OCI-LY7 (cell line): ENCODE measurements around the gene PCYT1A. TPM values are rescaled to one million over a fixed set of nuclear protein-coding genes. Genes with fewer than 3 reads are reported as not detected.

ENCODE experiments used
- BruUV-seq: library from RNA; stranded (reverse); fragments of 400-500 nt; replicated peaks from 2 replicates; lab custom pipeline; 2021; lab: Mats Ljungman, UMichigan
- CTCF ChIA-PET: fragments of 300-600 bp; sonication (Branson Sonifier 250); formaldehyde crosslinking; loops from one replicate; lab custom pipeline; 2022; ENCODE audit warnings: antibody characterized with exemption; ENCODE audit not compliant: unreplicated experiment; lab: Charles Lee
- POLR2A ChIA-PET: fragments of 300-600 bp; sonication (Branson Sonifier 250); formaldehyde crosslinking; loops from one replicate; lab custom pipeline; 2022; ENCODE audit warnings: antibody characterized with exemption; lab: Charles Lee
- DNase-seq: peaks from one replicate; pipeline ENCODE4 v3.0.0-alpha.2; 2015; ENCODE audit warnings: low spot score
- H2AFZ ChIP-seq: fragments of 200-600 bp; sonication (generic), shearing (Covaris generic); 2 replicates; pipeline ENCODE4 v1.6.1; 2014; ENCODE audit warnings: mild to moderate bottlenecking, antibody characterized with exemption, low read length, moderate library complexity
- H3K27ac ChIP-seq: fragments of 200-600 bp; sonication (generic); 2 replicates; pipeline ENCODE4 v1.5.1; 2014; ENCODE audit warnings: mixed run types, low read depth, mild to moderate bottlenecking, moderate library complexity, low read length, inconsistent platforms; ENCODE audit not compliant: poor library complexity, severe bottlenecking
- H3K36me3 ChIP-seq: fragments of 200-600 bp; sonication (generic); 2 replicates; pipeline ENCODE4 v1.6.1; 2014; ENCODE audit warnings: mild to moderate bottlenecking, antibody characterized with exemption, low read length, moderate library complexity, mixed read lengths; ENCODE audit not compliant: insufficient read depth
- H3K4me1 ChIP-seq: fragments of 200-600 bp; sonication (generic); 2 replicates; pipeline ENCODE4 v1.5.1; 2014; ENCODE audit warnings: mild to moderate bottlenecking, low read length; ENCODE audit not compliant: insufficient read depth, poor library complexity, severe bottlenecking
- H3K4me2 ChIP-seq: fragments of 200-600 bp; sonication (generic); 2 replicates; pipeline ENCODE4 v1.6.1; 2014; ENCODE audit warnings: mild to moderate bottlenecking, low read length
- H3K4me3 ChIP-seq: fragments of 200-600 bp; sonication (generic); 2 replicates; pipeline ENCODE4 v1.5.1; 2014; ENCODE audit warnings: mild to moderate bottlenecking, low read depth, low read length; ENCODE audit not compliant: poor library complexity, severe bottlenecking
- H3K79me2 ChIP-seq: fragments of 200-600 bp; sonication (generic); 2 replicates; pipeline ENCODE4 v1.6.1; 2016; ENCODE audit warnings: low read depth, mild to moderate bottlenecking, low read length, moderate library complexity, mixed read lengths; ENCODE audit not compliant: insufficient read depth
- H3K9me2 ChIP-seq: fragments of 200-600 bp; sonication (generic); 2 replicates; pipeline ENCODE4 v1.6.1; 2016; ENCODE audit warnings: mild to moderate bottlenecking, low read length, mixed read lengths; ENCODE audit not compliant: insufficient read depth
- H3K9me3 ChIP-seq: fragments of 200-600 bp; sonication (generic); 2 replicates; pipeline ENCODE4 v1.6.1; 2014; ENCODE audit warnings: mild to moderate bottlenecking, mixed run types, low read length, mixed read lengths
- H4K20me1 ChIP-seq: fragments of 200-600 bp; sonication (generic); 2 replicates; pipeline ENCODE4 v1.6.1; 2014; ENCODE audit warnings: mild to moderate bottlenecking, antibody characterized with exemption, low read length, moderate library complexity, mixed read lengths; ENCODE audit not compliant: insufficient read depth
- CTCF ChIP-seq: fragments of 200-600 bp; sonication (generic); conservative IDR thresholded peaks from 2 replicates; pipeline ENCODE4 v1.5.1; 2014; ENCODE audit warnings: mild to moderate bottlenecking, antibody characterized with exemption, low read length, moderate library complexity, mixed read lengths
- EZH2phosphoT487 ChIP-seq: fragments of 200-600 bp; sonication (generic); IDR thresholded peaks from 2 replicates; pipeline ENCODE4 v1.6.1; 2018; ENCODE audit warnings: low read depth, borderline replicate concordance, mild to moderate bottlenecking, mixed run types, antibody characterized with exemption, low read length, moderate library complexity, mixed read lengths
- intact Hi-C: fragments of 100-400 bp; cut with micrococcal nuclease; formaldehyde crosslinking; loops from one replicate; pipeline ENCODE4 v1.10.0; 2022; ENCODE audit not compliant: unreplicated experiment
- total RNA-seq, 2 experiments: library from RNA; depleted of rRNA in 1 of 2; stranded (reverse); fragments of >200 nt in 1 of 2; shearing (Covaris generic) in 1 of 2; gene quantifications; 2 replicates each; pipeline ENCODE4 v1.2.3, GENCODE V29; 2014 to 2022

Gene PCYT1A
- total RNA-seq, 2 experiments from 2014 or later: 21.6 to 27.1 TPM

GRCh38 chr3:196287090-196287439, 461 bp downstream of the PCYT1A start:
- Histone ChIP-seq H3K4me1 (peaks cover 21% of the 10 kb centered on the region), H3K9me3 (no peaks in the 10 kb centered on the region), H3K9me2 (no peaks in the 10 kb centered on the region), H3K36me3 (no peaks in the 10 kb centered on the region), H3K4me2 (peak overlapping the region; percentile 100), H3K27ac (no peak overlapping the region), H3K79me2 (peaks cover 11% of the 10 kb centered on the region; the same call in 1 of the 2 replicates), H4K20me1 (no peaks in the 10 kb centered on the region; the same call in 1 of the 2 replicates), H2AFZ (peak overlapping the region; percentile 97), H3K4me3 (peak overlapping the region; percentile 89)
- intact Hi-C loops: no loop called here
- no TSS peak for BruUV-seq
- ChIA-PET POLR2A (no interaction called here), CTCF (no interaction called here)
- DNase-seq: peak; percentile 12
- TF ChIP-seq CTCF (no peak), EZH2phosphoT487 (no peak)

- Histone ChIP-seq H3K4me2 (no peak overlapping the region), H3K27ac (no peak overlapping the region), H2AFZ (no peak overlapping the region), H3K4me3 (no peak overlapping the region), H3K9me3 (no peaks in the 10 kb centered on the region), H3K36me3 (no peaks in the 10 kb centered on the region), H3K4me1 (peaks cover 14% of the 10 kb centered on the region), H3K9me2 (no peaks in the 10 kb centered on the region), H3K79me2 (peaks cover 11% of the 10 kb centered on the region; the same call in 1 of the 2 replicates), H4K20me1 (no peaks in the 10 kb centered on the region; the same call in 1 of the 2 replicates)
- intact Hi-C loops: no loop called here
- POLR2A ChIA-PET: interaction anchor here (1.0 kb wide), 1 partner anchor 32 kb away, joined by 3 read pairs; no protein-coding TSS in a partner anchor
- DNase-seq: no peak
- CTCF ChIA-PET: no interaction called here
- TF ChIP-seq CTCF (no peak), EZH2phosphoT487 (no peak)
- BruUV-seq: no TSS peak
Observed at GRCh38 chr3:196284396-196284795, 3.1 kb downstream of the PCYT1A start.

GRCh38 chr3:196281962-196282361, 5.6 kb downstream of the PCYT1A start:
- no peak overlapping the region for H3K27ac ChIP-seq
- H2AFZ ChIP-seq: no peak overlapping the region
- H3K9me3 ChIP-seq: no peaks in the 10 kb centered on the region
- H3K4me3 ChIP-seq: no peak overlapping the region
- H3K9me2 ChIP-seq: no peaks in the 10 kb centered on the region
- peaks cover 3% of the 10 kb centered on the region; the same call in 1 of the 2 replicates for H3K79me2 ChIP-seq
- ChIA-PET POLR2A (interaction anchor here (0.8 to 1.4 kb wide), 4 partner anchors 8 to 278 kb away, joined by 3 to 4 read pairs (median 4); no protein-coding TSS in a partner anchor), CTCF (interaction anchor here (0.6 kb wide), 1 partner anchor 35 kb away, joined by 3 read pairs; no protein-coding TSS in a partner anchor)
- BruUV-seq: no TSS peak
- peaks cover 8% of the 10 kb centered on the region for H3K4me1 ChIP-seq
- no peak for TF ChIP-seq CTCF
- no peak for TF ChIP-seq EZH2phosphoT487
- no peak for DNase-seq
- H3K36me3 ChIP-seq: no peaks in the 10 kb centered on the region
- intact Hi-C loops: no loop called here
- no peaks in the 10 kb centered on the region; the same call in 1 of the 2 replicates for H4K20me1 ChIP-seq
- H3K4me2 ChIP-seq: no peak overlapping the region
